ENCODE data around the gene DVL3.

DVL3 gene

GRCh38 chr3:184177331-184177731 is 22.2 kb downstream of the DVL3 start:
- Histone ChIP-seq H3K9me3 (ENCODE audit: control insufficient read depth, low read length) (no peaks in the 10 kb centered on the region), H3K4me1 (peaks cover 12% of the 10 kb centered on the region), H3K4me2 (ENCODE audit: low read length) (peak overlapping the region; percentile 92), H3K36me3 (ENCODE audit: control insufficient read depth, insufficient read depth, low read length) (no peaks in the 10 kb centered on the region), H3K27me3 (ENCODE audit: control insufficient read depth, insufficient read depth, low read length) (no peaks in the 10 kb centered on the region), H3K4me3 (ENCODE audit: low read depth, low read length) (peak overlapping the region; percentile 77), H2AFZ (no peak overlapping the region), H3K27ac (peak overlapping the region; percentile 71), H3K9ac (no peak overlapping the region), H3K79me2 (peaks cover 21% of the 10 kb centered on the region)
- TF ChIP-seq, protein P1, sequence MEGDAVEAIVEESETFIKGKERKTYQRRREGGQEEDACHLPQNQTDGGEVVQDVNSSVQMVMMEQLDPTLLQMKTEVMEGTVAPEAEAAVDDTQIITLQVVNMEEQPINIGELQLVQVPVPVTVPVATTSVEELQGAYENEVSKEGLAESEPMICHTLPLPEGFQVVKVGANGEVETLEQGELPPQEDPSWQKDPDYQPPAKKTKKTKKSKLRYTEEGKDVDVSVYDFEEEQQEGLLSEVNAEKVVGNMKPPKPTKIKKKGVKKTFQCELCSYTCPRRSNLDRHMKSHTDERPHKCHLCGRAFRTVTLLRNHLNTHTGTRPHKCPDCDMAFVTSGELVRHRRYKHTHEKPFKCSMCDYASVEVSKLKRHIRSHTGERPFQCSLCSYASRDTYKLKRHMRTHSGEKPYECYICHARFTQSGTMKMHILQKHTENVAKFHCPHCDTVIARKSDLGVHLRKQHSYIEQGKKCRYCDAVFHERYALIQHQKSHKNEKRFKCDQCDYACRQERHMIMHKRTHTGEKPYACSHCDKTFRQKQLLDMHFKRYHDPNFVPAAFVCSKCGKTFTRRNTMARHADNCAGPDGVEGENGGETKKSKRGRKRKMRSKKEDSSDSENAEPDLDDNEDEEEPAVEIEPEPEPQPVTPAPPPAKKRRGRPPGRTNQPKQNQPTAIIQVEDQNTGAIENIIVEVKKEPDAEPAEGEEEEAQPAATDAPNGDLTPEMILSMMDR (IDR thresholded peaks at IDR 0.05): no peak

GRCh38 chr3:184177767-184178306 is 22.7 kb downstream of the DVL3 start:
- Histone ChIP-seq H3K79me2 (peaks cover 21% of the 10 kb centered on the region), H3K27ac (no peak overlapping the region), H3K4me2 (ENCODE audit: low read length) (no peak overlapping the region), H3K36me3 (ENCODE audit: control insufficient read depth, insufficient read depth, low read length) (no peaks in the 10 kb centered on the region), H3K4me3 (ENCODE audit: low read depth, low read length) (no peak overlapping the region), H2AFZ (no peak overlapping the region), H3K4me1 (peaks cover 12% of the 10 kb centered on the region), H3K9me3 (ENCODE audit: control insufficient read depth, low read length) (no peaks in the 10 kb centered on the region), H3K9ac (no peak overlapping the region), H3K27me3 (ENCODE audit: control insufficient read depth, insufficient read depth, low read length) (no peaks in the 10 kb centered on the region)
- TF ChIP-seq, protein P1 (IDR thresholded peaks at IDR 0.05): no peak

- Histone ChIP-seq H3K4me2 (ENCODE audit: low read length) (no peak overlapping the region), H3K9ac (no peak overlapping the region), H3K4me3 (ENCODE audit: low read depth, low read length) (no peak overlapping the region), H3K79me2 (peaks cover 21% of the 10 kb centered on the region), H3K36me3 (ENCODE audit: control insufficient read depth, insufficient read depth, low read length) (no peaks in the 10 kb centered on the region), H3K4me1 (peaks cover 12% of the 10 kb centered on the region), H3K27me3 (ENCODE audit: control insufficient read depth, insufficient read depth, low read length) (no peaks in the 10 kb centered on the region), H2AFZ (no peak overlapping the region), H3K9me3 (ENCODE audit: control insufficient read depth, low read length) (no peaks in the 10 kb centered on the region), H3K27ac (no peak overlapping the region)
- TF ChIP-seq, protein P1 (IDR thresholded peaks at IDR 0.05): no peak
These were observed 23.5 kb downstream of the DVL3 start for GRCh38 chr3:184178521-184179138.

DNA sequence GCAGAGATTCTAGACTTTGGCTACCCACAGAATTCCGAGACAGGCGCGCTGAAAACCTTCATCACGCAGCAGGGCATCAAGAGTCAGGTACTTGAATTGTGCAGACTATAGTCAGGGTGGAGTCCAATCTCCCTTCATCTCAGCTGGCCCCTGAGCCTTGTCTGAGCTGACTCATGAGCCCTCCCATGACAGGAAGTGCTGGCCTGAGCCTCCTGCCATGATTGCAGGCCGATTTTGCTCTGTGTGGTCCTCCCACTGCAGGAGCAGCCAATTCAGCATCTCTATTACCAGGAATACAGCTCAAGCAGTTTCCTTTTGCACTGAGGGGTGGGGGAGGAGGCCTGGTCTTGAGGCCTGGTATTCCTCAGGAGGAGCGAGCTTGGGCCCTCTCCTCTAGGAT is 25.0 kb downstream of the DVL3 start:
- no peak overlapping the region for H3K9ac ChIP-seq
- TF ChIP-seq, protein P1 (IDR thresholded peaks at IDR 0.05): no peak

GRCh38 chr3:184181596-184181995 is 26.4 kb downstream of the DVL3 start:
- Histone ChIP-seq H2AFZ (no peak overlapping the region), H3K79me2 (peaks cover 19% of the 10 kb centered on the region)

More for the DNA sequence above, 25.0 kb downstream of the DVL3 start:
- H3K27me3 ChIP-seq (ENCODE audit: control insufficient read depth, insufficient read depth, low read length): no peaks in the 10 kb centered on the region
- peaks cover 16% of the 10 kb centered on the region for H3K79me2 ChIP-seq
- H3K4me3 ChIP-seq (ENCODE audit: low read depth, low read length): no peak overlapping the region
- no peak overlapping the region for H3K4me2 ChIP-seq (ENCODE audit: low read length)
- H3K4me1 ChIP-seq: peaks cover 14% of the 10 kb centered on the region
- no peaks in the 10 kb centered on the region for H3K9me3 ChIP-seq (ENCODE audit: control insufficient read depth, low read length)
- no peak overlapping the region for H2AFZ ChIP-seq
- H3K27ac ChIP-seq: no peak overlapping the region
- no peaks in the 10 kb centered on the region for H3K36me3 ChIP-seq (ENCODE audit: control insufficient read depth, insufficient read depth, low read length)

More at GRCh38 chr3:184181596-184181995, 26.4 kb downstream of the DVL3 start:
- Histone ChIP-seq H3K36me3 (ENCODE audit: control insufficient read depth, insufficient read depth, low read length) (no peaks in the 10 kb centered on the region), H3K4me1 (peaks cover 14% of the 10 kb centered on the region), H3K9ac (no peak overlapping the region), H3K27me3 (ENCODE audit: control insufficient read depth, insufficient read depth, low read length) (no peaks in the 10 kb centered on the region), H3K4me2 (ENCODE audit: low read length) (no peak overlapping the region), H3K27ac (no peak overlapping the region), H3K4me3 (ENCODE audit: low read depth, low read length) (no peak overlapping the region), H3K9me3 (ENCODE audit: control insufficient read depth, low read length) (no peaks in the 10 kb centered on the region)
- TF ChIP-seq, protein P1 (IDR thresholded peaks at IDR 0.05): no peak
